IMR-90 (cell line): Measurements from ENCODE around the gene FBXW5. TPM values are rescaled to one million over a fixed set of nuclear protein-coding genes. Genes with fewer than 3 reads are reported as not detected.
A peak's percentile ranks its signal among the peaks of the same experiment; 100 is the strongest.

ENCODE experiments used
- ATAC-seq: fragments of 200-7000 bp; cut with Tn5 transposase; 2 replicates; pipeline ENCODE4 v1.9.1; 2020; ENCODE audit warnings: low read depth, mild to moderate bottlenecking, moderate library complexity
- BruUV-seq: library from RNA; stranded (reverse); fragments of 400-500 nt; replicated peaks from 2 replicates; lab custom pipeline; 2021; lab: Mats Ljungman, UMichigan
- CTCF ChIA-PET: fragments of 300-600 bp; formaldehyde crosslinking; extraction: SDS; loops from one replicate; lab custom pipeline; 2021; ENCODE audit warnings: antibody characterized with exemption; lab: Yijun Ruan, JAX
- POLR2A ChIA-PET: fragments of 300-600 bp; sonication (Branson Sonifier 250); formaldehyde crosslinking; loops from one replicate; lab custom pipeline; 2022; ENCODE audit warnings: antibody characterized with exemption; ENCODE audit not compliant: unreplicated experiment; lab: Charles Lee
- DNase-seq: peaks from one replicate; pipeline ENCODE4 v3.0.0; 2013
- H2AFZ ChIP-seq: replicated peaks from 2 replicates; pipeline ENCODE3; 2013; ENCODE audit warnings: low read length, mild to moderate bottlenecking; ENCODE audit not compliant: poor library complexity
- H2AK5ac ChIP-seq: 2 replicates; pipeline ENCODE4 v1.6.1; 2013; ENCODE audit warnings: low read depth, low read length, inconsistent platforms
- H2AK9ac ChIP-seq: replicated peaks from 2 replicates; pipeline ENCODE3; 2013; ENCODE audit warnings: mild to moderate bottlenecking, low read depth, low read length, moderate library complexity; ENCODE audit not compliant: poor library complexity
- H2BK120ac ChIP-seq: 2 replicates; pipeline ENCODE4 v1.6.1; 2013; ENCODE audit warnings: low read depth, low read length, inconsistent platforms
- H2BK15ac ChIP-seq: 3 replicates; pipeline ENCODE4 v1.6.1; 2013; ENCODE audit warnings: low read depth, low read length, inconsistent platforms
- H2BK20ac ChIP-seq: 2 replicates; pipeline ENCODE4 v1.6.1; 2013; ENCODE audit warnings: low read depth, mild to moderate bottlenecking, inconsistent platforms, low read length, moderate library complexity
- H2BK5ac ChIP-seq: 2 replicates; pipeline ENCODE4 v1.6.1; 2013; ENCODE audit warnings: mild to moderate bottlenecking, low read depth, low read length, inconsistent platforms; ENCODE audit not compliant: poor library complexity, severe bottlenecking
- H3K14ac ChIP-seq: replicated peaks from 2 replicates; pipeline ENCODE4 v1.6.1; 2013; ENCODE audit warnings: low read depth, low read length, inconsistent platforms
- H3K18ac ChIP-seq: 2 replicates; pipeline ENCODE4 v1.6.1; 2013; ENCODE audit warnings: low read depth, low read length, control low read depth
- H3K23ac ChIP-seq: 2 replicates; pipeline ENCODE4 v1.6.1; 2013; ENCODE audit warnings: low read depth, low read length, inconsistent platforms
- H3K27ac ChIP-seq: 2 replicates; pipeline ENCODE4 v1.5.1; 2013; ENCODE audit warnings: mild to moderate bottlenecking, control low read depth, low read length; ENCODE audit not compliant: insufficient read depth
- H3K27me3 ChIP-seq: 2 replicates; pipeline ENCODE4 v1.6.1; 2013; ENCODE audit warnings: low read length; ENCODE audit not compliant: control insufficient read depth, insufficient read depth
- H3K36me3 ChIP-seq: 2 replicates; pipeline ENCODE4 v1.6.1; 2013; ENCODE audit warnings: low read length, mixed read lengths; ENCODE audit not compliant: control insufficient read depth, insufficient read depth
- H3K4ac ChIP-seq: 2 replicates; pipeline ENCODE4 v1.6.1; 2013; ENCODE audit warnings: low read depth, low read length, inconsistent platforms
- H3K4me1 ChIP-seq: 2 replicates; pipeline ENCODE4 v1.6.1; 2013; ENCODE audit warnings: low read length, mixed read lengths; ENCODE audit not compliant: control insufficient read depth, insufficient read depth
- H3K4me2 ChIP-seq: 2 replicates; pipeline ENCODE4 v1.6.1; 2013; ENCODE audit warnings: low read depth, mild to moderate bottlenecking, control low read depth, low read length, moderate library complexity
- H3K4me3 ChIP-seq: 2 replicates; pipeline ENCODE4 v1.5.1; 2013; ENCODE audit warnings: low read depth, mild to moderate bottlenecking, control low read depth, low read length, moderate library complexity; ENCODE audit not compliant: insufficient read depth
- H3K56ac ChIP-seq: 2 replicates; pipeline ENCODE4 v1.6.1; 2013; ENCODE audit warnings: low read length, inconsistent platforms; ENCODE audit not compliant: insufficient read depth; ENCODE audit errors: extremely low read depth
- H3K79me1 ChIP-seq, 2 experiments: 2 replicates each; pipeline ENCODE4 v1.6.1; 2013; ENCODE audit warnings: low read length in 2 of 2, inconsistent platforms in 1 of 2, low read depth in 1 of 2
- H3K9ac ChIP-seq: 2 replicates; pipeline ENCODE4 v1.6.1; 2013; ENCODE audit warnings: low read depth, low read length, control low read depth
- H3K9me1 ChIP-seq: 2 replicates; pipeline ENCODE4 v1.6.1; 2013; ENCODE audit warnings: low read length, inconsistent platforms; ENCODE audit not compliant: insufficient read depth
- H3K9me3 ChIP-seq: 2 replicates; pipeline ENCODE4 v1.6.1; 2013; ENCODE audit warnings: low read length; ENCODE audit not compliant: control insufficient read depth, insufficient read depth
- H4K20me1 ChIP-seq: 2 replicates; pipeline ENCODE4 v1.6.1; 2013; ENCODE audit warnings: low read length, inconsistent platforms; ENCODE audit not compliant: insufficient read depth
- H4K5ac ChIP-seq: 2 replicates; pipeline ENCODE4 v1.6.1; 2013; ENCODE audit warnings: mild to moderate bottlenecking, low read depth, low read length, control low read depth
- H4K8ac ChIP-seq, 2 experiments: 2 replicates each; pipeline ENCODE4 v1.6.1; 2013; ENCODE audit warnings: low read depth in 2 of 2, low read length in 2 of 2, control low read depth in 1 of 2, inconsistent platforms in 1 of 2
- H4K91ac ChIP-seq: 2 replicates; pipeline ENCODE4 v1.6.1; 2013; ENCODE audit warnings: low read depth, low read length, inconsistent platforms; ENCODE audit not compliant: insufficient read depth
- BHLHE40 ChIP-seq: fragments of 150-350 bp; IDR thresholded peaks from 2 replicates; pipeline ENCODE4 v1.6.1; 2016; ENCODE audit warnings: mild to moderate bottlenecking, low read depth, low read length
- CEBPB ChIP-seq: IDR thresholded peaks from 2 replicates; pipeline ENCODE4 v1.6.1; 2012; ENCODE audit warnings: low read depth, low read length, improper control_type of control experiment
- CHD1 ChIP-seq: IDR thresholded peaks from 2 replicates; pipeline ENCODE4 v1.6.1; 2012; ENCODE audit warnings: low read depth, low read length, improper control_type of control experiment
- FOS ChIP-seq: fragments of 150-350 bp; IDR thresholded peaks from 2 replicates; pipeline ENCODE4 v1.6.1; 2016; ENCODE audit warnings: low read depth, low read length
- MAFK ChIP-seq: IDR thresholded peaks from 2 replicates; pipeline ENCODE4 v1.6.1; 2012; ENCODE audit warnings: low read depth, low read length, improper control_type of control experiment
- MAZ ChIP-seq: IDR thresholded peaks from 2 replicates; pipeline ENCODE4 v1.6.1; 2012; ENCODE audit warnings: low read depth, mild to moderate bottlenecking, low read length, improper control_type of control experiment, moderate library complexity, borderline replicate concordance
- MXI1 ChIP-seq: IDR thresholded peaks from 2 replicates; pipeline ENCODE4 v1.6.1; 2012; ENCODE audit warnings: low read depth, mild to moderate bottlenecking, low read length, moderate library complexity, borderline replicate concordance
- NFE2L2 ChIP-seq: fragments of 150-350 bp; IDR thresholded peaks from 2 replicates; pipeline ENCODE4 v1.6.1; 2016; ENCODE audit warnings: low read depth, mild to moderate bottlenecking, low read length
- POLR2A ChIP-seq: IDR thresholded peaks from 2 replicates; pipeline ENCODE4 v1.6.1; 2012; ENCODE audit warnings: mild to moderate bottlenecking, low read depth, low read length
- RAD21 ChIP-seq: IDR thresholded peaks from 2 replicates; pipeline ENCODE4 v1.6.1; 2012; ENCODE audit warnings: low read length, improper control_type of control experiment
- RCOR1 ChIP-seq: IDR thresholded peaks from 2 replicates; pipeline ENCODE4 v1.6.1; 2012; ENCODE audit warnings: mild to moderate bottlenecking, low read length, improper control_type of control experiment; ENCODE audit not compliant: insufficient replicate concordance
- RFX5 ChIP-seq: IDR thresholded peaks from 2 replicates; pipeline ENCODE4 v1.8.0; 2012; ENCODE audit warnings: low read depth, mild to moderate bottlenecking, low read length, moderate library complexity
- SMC3 ChIP-seq: fragments of 150-350 bp; IDR thresholded peaks from 2 replicates; pipeline ENCODE4 v1.6.1; 2016; ENCODE audit warnings: low read depth, mild to moderate bottlenecking, antibody characterized with exemption, low read length, moderate library complexity
- WGBS, 2 experiments: methylation state at CpG; one replicate each; pipeline versions ENCODE4 v1.1.5 to v1.1.7; 2013; ENCODE audit warnings: missing lambda C conversion rate in 2 of 2; ENCODE audit not compliant: insufficient read length in 1 of 2; ENCODE audit errors: extremely low coverage in 2 of 2; 5-methylcytosine and 5-hydroxymethylcytosine counted together
- dilution Hi-C: fragments of 300-500 bp; cut with HindIII; formaldehyde crosslinking; loops from one replicate; pipeline ENCODE4 v1.14.3; 2018; ENCODE audit warnings: low sequenced_read_pairs; ENCODE audit not compliant: unreplicated experiment
- in situ Hi-C: fragments of 300-500 bp; cut with MboI; formaldehyde crosslinking; loops from 3 replicates; pipeline ENCODE4 v1.14.3; 2019; ENCODE audit warnings: low sequenced_read_pairs, inconsistent platforms, mixed read lengths
- intact Hi-C: fragments of 100-400 bp; cut with micrococcal nuclease; formaldehyde crosslinking; loops from 2 replicates; pipeline ENCODE4 v1.10.0; 2022
- polyA plus RNA-seq, 3 experiments: library from polyadenylated mRNA; depleted of rRNA; stranded (reverse); fragments of >200 nt; gene quantifications; 2 replicates each; pipeline ENCODE4 v1.2.3, GENCODE V29; 2012; ENCODE audit warnings: low replicate concordance in 1 of 3
- total RNA-seq: library from RNA; depleted of rRNA; stranded (reverse); fragments of >200 nt; gene quantifications from 2 replicates; pipeline ENCODE4 v1.2.3, GENCODE V29; 2012
- TF ChIP-seq, protein P1 (sequence below): fragments of 150-350 bp; IDR thresholded peaks from 2 replicates; pipeline ENCODE4 v1.6.1; 2016; ENCODE audit warnings: low read depth, mild to moderate bottlenecking, low read length, moderate library complexity, borderline replicate concordance
- TF ChIP-seq, protein P2 (sequence below): fragments of 150-350 bp; IDR thresholded peaks from 2 replicates; pipeline ENCODE4 v1.6.1; 2017; ENCODE audit warnings: mild to moderate bottlenecking, antibody characterized with exemption, low read length, low read depth
- TF ChIP-seq, protein P3 (sequence below): conservative IDR thresholded peaks from 2 replicates; pipeline ENCODE4 v1.5.1; 2012; ENCODE audit warnings: mild to moderate bottlenecking, low read depth, low read length, improper control_type of control experiment

Gene FBXW5
- total and polyA plus RNA-seq, 2 of the 4 experiments (the other 2 are of a cell fraction), result 65.1 to 80.2 TPM

- no TSS peak for BruUV-seq
- H3K4me3 ChIP-seq, result no peak overlapping the region
- CTCF ChIA-PET, result no interaction called here
- TF ChIP-seq BHLHE40 (no peak), SMC3 (no peak), MAFK (no peak), POLR2A (no peak), CEBPB (no peak), MAZ (no peak), NFE2L2 (no peak), FOS (no peak), RAD21 (no peak), RCOR1 (no peak), CHD1 (no peak), RFX5 (no peak), MXI1 (no peak)
- TF ChIP-seq, protein P1, sequence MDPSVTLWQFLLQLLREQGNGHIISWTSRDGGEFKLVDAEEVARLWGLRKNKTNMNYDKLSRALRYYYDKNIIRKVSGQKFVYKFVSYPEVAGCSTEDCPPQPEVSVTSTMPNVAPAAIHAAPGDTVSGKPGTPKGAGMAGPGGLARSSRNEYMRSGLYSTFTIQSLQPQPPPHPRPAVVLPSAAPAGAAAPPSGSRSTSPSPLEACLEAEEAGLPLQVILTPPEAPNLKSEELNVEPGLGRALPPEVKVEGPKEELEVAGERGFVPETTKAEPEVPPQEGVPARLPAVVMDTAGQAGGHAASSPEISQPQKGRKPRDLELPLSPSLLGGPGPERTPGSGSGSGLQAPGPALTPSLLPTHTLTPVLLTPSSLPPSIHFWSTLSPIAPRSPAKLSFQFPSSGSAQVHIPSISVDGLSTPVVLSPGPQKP, result no peak
- TF ChIP-seq, protein P2, sequence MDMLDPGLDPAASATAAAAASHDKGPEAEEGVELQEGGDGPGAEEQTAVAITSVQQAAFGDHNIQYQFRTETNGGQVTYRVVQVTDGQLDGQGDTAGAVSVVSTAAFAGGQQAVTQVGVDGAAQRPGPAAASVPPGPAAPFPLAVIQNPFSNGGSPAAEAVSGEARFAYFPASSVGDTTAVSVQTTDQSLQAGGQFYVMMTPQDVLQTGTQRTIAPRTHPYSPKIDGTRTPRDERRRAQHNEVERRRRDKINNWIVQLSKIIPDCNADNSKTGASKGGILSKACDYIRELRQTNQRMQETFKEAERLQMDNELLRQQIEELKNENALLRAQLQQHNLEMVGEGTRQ, result no peak
- TF ChIP-seq, protein P3, sequence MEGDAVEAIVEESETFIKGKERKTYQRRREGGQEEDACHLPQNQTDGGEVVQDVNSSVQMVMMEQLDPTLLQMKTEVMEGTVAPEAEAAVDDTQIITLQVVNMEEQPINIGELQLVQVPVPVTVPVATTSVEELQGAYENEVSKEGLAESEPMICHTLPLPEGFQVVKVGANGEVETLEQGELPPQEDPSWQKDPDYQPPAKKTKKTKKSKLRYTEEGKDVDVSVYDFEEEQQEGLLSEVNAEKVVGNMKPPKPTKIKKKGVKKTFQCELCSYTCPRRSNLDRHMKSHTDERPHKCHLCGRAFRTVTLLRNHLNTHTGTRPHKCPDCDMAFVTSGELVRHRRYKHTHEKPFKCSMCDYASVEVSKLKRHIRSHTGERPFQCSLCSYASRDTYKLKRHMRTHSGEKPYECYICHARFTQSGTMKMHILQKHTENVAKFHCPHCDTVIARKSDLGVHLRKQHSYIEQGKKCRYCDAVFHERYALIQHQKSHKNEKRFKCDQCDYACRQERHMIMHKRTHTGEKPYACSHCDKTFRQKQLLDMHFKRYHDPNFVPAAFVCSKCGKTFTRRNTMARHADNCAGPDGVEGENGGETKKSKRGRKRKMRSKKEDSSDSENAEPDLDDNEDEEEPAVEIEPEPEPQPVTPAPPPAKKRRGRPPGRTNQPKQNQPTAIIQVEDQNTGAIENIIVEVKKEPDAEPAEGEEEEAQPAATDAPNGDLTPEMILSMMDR, result no peak
- no peak overlapping the region for H3K27ac ChIP-seq
- dilution Hi-C loops, result no loop called here
- H3K4me1 ChIP-seq, result peaks cover 7% of the 10 kb centered on the region; the same call in 1 of the 2 replicates
- peaks cover 16% of the 10 kb centered on the region; the same call in 1 of the 2 replicates for H3K27me3 ChIP-seq
- no peaks in the 10 kb centered on the region for H3K9me1 ChIP-seq
- H4K5ac ChIP-seq, result no peak overlapping the region
- peak overlapping the region; percentile 21 for H2AFZ ChIP-seq
- no peak overlapping the region for H2BK20ac ChIP-seq
- no peak overlapping the region for H3K14ac ChIP-seq
- H3K4me2 ChIP-seq, result no peak overlapping the region
- in situ Hi-C loops, result no loop called here
- H2AK5ac ChIP-seq, result no peak overlapping the region
- H2BK15ac ChIP-seq, result no peak overlapping the region
- 77% methylated on average over 4 of the region's 15 CpGs; no CpG with 5 or more reads in 1 of the 2 experiments for WGBS, 2 experiments
- no peak overlapping the region for H3K56ac ChIP-seq
- H4K8ac ChIP-seq, result no peak overlapping the region
- ATAC-seq, result no peak
- H2BK5ac ChIP-seq, result no peak overlapping the region
- H3K9ac ChIP-seq, result no peak overlapping the region
- DNase-seq, result no peak
- intact Hi-C loops, result no loop called here
- H3K9me3 ChIP-seq, result no peaks in the 10 kb centered on the region
- H4K20me1 ChIP-seq, result no peaks in the 10 kb centered on the region
- H3K18ac ChIP-seq, result no peak overlapping the region
- POLR2A ChIA-PET, result no interaction called here
- H3K36me3 ChIP-seq, result no peaks in the 10 kb centered on the region
- no peak overlapping the region for H3K23ac ChIP-seq
- H2AK9ac ChIP-seq, result no peak overlapping the region
- no peak overlapping the region for H2BK120ac ChIP-seq
- H3K79me1 ChIP-seq, result no peaks in the 10 kb centered on the region
- H4K91ac ChIP-seq, result no peak overlapping the region
- no peak overlapping the region for H3K4ac ChIP-seq
Observed at GRCh38 chr9:136974817-136975535, 30.4 kb upstream of the FBXW5 start.
